GM12892 (cell line): ENCODE measurements around the gene PKIB.

ENCODE experiments used
- POLR2A ChIP-seq: IDR thresholded peaks from 2 replicates; pipeline ENCODE4 v1.6.1; 2011; ENCODE audit warnings: low read depth, low read length, control low read depth
- POLR2AphosphoS5 ChIP-seq: IDR thresholded peaks from 2 replicates; pipeline ENCODE4 v1.6.1; 2011; ENCODE audit warnings: low read depth, low read length, control low read depth
- TAF1 ChIP-seq: IDR thresholded peaks from 2 replicates; pipeline ENCODE4 v1.6.1; 2011; ENCODE audit warnings: low read depth, mild to moderate bottlenecking, control low read depth, low read length, borderline replicate concordance

GRCh38 chr6:122712093-122712447, 101.9 kb downstream of the PKIB start:
- TF ChIP-seq POLR2A (no peak), POLR2AphosphoS5 (no peak), TAF1 (no peak)
